GM19328 (cell line): ENCODE measurements around the gene TMC2.
"Not testable (repeated sequence)": the region's sequence is repeated elsewhere in the genome, so short reads cannot be mapped to it uniquely, and the experiment has no call there.

ENCODE experiments used
- ATAC-seq: cut with Tn5 transposase; IDR thresholded peaks from one replicate; pipeline ENCODE4 v1.9.1; 2021; ENCODE audit warnings: mild to moderate bottlenecking, moderate library complexity; ENCODE audit not compliant: unreplicated experiment

The TMC2 gene

GRCh38 chr20:2524709-2525506, 11.5 kb upstream of the TMC2 start:
- no peak for ATAC-seq

- ATAC-seq = not testable (repeated sequence)
These were observed 10.2 kb upstream of the TMC2 start for GRCh38 chr20:2526218-2526583.

- ATAC-seq = no peak
These were observed 8.6 kb upstream of the TMC2 start for GRCh38 chr20:2527762-2528161.

- ATAC-seq = no peak
These were observed 7.6 kb upstream of the TMC2 start for GRCh38 chr20:2528671-2529271.

GRCh38 chr20:2533118-2533517, 3.3 kb upstream of the TMC2 start:
- ATAC-seq = no peak

GRCh38 chr20:2535711-2536559, 438 bp upstream of the TMC2 start:
- ATAC-seq = no peak

- ATAC-seq = no peak
These were observed 728 bp downstream of the TMC2 start for GRCh38 chr20:2537101-2537500.

GRCh38 chr20:2538356-2538755, 2.0 kb downstream of the TMC2 start:
- ATAC-seq = no peak

GRCh38 chr20:2538931-2539720, 2.8 kb downstream of the TMC2 start:
- ATAC-seq = no peak

- no peak for ATAC-seq
These were observed 5.6 kb downstream of the TMC2 start for GRCh38 chr20:2541940-2542339.

GRCh38 chr20:2542361-2542760, 6.0 kb downstream of the TMC2 start:
- no peak for ATAC-seq

- no peak for ATAC-seq
These were observed 7.8 kb downstream of the TMC2 start for GRCh38 chr20:2544211-2544610.

- ATAC-seq = no peak
These were observed 9.2 kb downstream of the TMC2 start for GRCh38 chr20:2545594-2545993.

GRCh38 chr20:2557873-2558580, 21.7 kb downstream of the TMC2 start:
- ATAC-seq = no peak

- no peak for ATAC-seq
These were observed 22.4 kb downstream of the TMC2 start for GRCh38 chr20:2558581-2559278.

- ATAC-seq = no peak
These were observed 22.9 kb downstream of the TMC2 start for GRCh38 chr20:2559279-2559626.

- ATAC-seq = no peak
These were observed 23.3 kb downstream of the TMC2 start for GRCh38 chr20:2559651-2560050.

GRCh38 chr20:2563116-2563515, 26.7 kb downstream of the TMC2 start:
- no peak for ATAC-seq

- ATAC-seq = no peak
These were observed 28.0 kb downstream of the TMC2 start for GRCh38 chr20:2564406-2564805.

- no peak for ATAC-seq
These were observed 39.3 kb downstream of the TMC2 start for GRCh38 chr20:2575682-2576081.
